HG02840 (cell line): Measurements from ENCODE around the gene RGL3.
"Not testable (repeated sequence)": the region's sequence is repeated elsewhere in the genome, so short reads cannot be mapped to it uniquely, and the experiment has no call there.

Experiments used
- ATAC-seq: cut with Tn5 transposase; IDR thresholded peaks from one replicate; pipeline ENCODE4 v1.9.1; 2021; ENCODE audit warnings: mild to moderate bottlenecking, moderate library complexity, moderate number of reproducible peaks; ENCODE audit not compliant: unreplicated experiment, low FRiP score

RGL3 gene

DNA sequence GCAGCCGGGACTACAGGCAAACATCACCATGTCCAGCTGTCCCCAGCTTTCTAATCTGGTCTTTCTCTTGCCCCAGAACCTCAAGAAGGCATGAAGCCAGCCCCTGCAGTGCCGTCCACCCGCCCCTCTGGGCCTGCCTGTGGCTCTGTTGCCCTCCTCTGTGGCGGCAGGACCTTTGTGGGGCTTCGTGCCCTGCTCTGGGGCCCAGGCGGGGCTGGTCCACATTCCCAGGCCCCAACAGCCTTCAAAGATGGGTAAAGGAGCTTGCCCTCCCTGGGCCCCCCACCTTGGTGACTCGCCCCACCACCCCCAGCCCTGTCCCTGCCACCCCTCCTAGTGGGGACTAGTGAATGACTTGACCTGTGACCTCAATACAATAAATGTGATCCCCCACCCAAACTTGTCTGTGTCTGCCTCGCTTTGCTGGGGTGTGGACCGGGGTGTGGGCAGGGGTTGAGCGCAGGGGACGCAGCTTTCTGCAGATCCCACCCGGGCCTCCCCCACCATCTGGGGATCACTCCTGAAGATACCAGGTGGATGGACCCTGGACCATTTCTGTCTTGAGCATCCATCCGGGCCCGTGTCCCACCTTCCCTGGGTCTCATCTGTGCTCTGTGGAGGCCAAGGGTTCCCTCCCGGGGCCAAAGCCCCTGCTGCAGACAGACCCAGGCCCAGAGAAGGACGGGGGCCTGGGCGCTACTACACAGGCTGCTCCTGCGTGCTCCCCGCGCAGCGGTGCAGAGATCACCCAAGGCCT is 31.6 kb upstream of the RGL3 start:
- no peak for ATAC-seq

DNA sequence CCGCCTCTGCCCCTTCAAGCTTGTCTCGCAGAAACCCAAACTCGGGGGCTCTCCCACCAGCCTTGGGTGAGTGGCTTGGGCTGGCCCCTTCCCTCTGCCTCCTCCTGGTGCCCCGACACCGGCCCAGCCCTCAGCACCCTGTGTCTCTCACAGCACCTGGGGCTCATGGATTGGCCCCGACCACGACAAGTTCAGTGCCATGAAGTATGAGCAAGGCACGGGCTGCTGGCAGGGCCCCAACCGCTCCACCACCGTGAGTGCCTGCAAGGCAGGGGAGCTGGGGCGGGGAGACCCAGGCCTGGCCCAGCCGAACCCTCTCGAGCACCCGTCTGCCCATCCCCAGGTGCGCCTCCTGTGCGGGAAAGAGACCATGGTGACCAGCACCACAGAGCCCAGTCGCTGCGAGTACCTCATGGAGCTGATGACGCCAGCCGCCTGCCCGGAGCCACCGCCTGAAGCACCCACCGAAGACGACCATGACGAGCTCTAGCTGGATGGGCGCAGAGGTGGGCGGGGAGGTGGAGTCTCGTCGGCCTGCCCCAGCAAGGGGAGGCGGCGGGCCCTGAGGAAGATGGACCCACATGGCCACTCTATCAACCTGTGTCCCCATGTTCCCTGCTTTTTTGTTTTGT is 29.9 kb upstream of the RGL3 start:
- ATAC-seq, result no peak

DNA sequence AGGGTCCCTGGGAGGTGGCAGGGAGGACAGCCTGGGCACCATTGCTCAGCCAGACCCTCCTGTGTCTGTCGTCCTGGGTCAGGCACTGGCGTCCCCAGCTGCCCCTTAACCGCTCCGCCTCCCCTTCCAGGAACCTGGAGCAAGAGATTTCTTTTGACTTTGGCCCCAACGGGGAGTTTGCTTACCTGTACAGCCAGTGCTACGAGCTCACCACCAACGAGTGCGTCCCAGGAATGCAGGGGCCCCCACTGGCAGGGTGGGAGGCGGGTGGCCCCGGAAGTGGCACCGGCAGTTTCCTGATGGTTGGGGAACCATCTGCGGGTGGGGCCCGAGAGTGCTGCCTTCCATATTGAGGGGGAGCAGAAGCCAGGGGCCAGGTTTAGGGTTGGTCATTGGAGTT is 29.3 kb upstream of the RGL3 start:
- no peak for ATAC-seq

DNA sequence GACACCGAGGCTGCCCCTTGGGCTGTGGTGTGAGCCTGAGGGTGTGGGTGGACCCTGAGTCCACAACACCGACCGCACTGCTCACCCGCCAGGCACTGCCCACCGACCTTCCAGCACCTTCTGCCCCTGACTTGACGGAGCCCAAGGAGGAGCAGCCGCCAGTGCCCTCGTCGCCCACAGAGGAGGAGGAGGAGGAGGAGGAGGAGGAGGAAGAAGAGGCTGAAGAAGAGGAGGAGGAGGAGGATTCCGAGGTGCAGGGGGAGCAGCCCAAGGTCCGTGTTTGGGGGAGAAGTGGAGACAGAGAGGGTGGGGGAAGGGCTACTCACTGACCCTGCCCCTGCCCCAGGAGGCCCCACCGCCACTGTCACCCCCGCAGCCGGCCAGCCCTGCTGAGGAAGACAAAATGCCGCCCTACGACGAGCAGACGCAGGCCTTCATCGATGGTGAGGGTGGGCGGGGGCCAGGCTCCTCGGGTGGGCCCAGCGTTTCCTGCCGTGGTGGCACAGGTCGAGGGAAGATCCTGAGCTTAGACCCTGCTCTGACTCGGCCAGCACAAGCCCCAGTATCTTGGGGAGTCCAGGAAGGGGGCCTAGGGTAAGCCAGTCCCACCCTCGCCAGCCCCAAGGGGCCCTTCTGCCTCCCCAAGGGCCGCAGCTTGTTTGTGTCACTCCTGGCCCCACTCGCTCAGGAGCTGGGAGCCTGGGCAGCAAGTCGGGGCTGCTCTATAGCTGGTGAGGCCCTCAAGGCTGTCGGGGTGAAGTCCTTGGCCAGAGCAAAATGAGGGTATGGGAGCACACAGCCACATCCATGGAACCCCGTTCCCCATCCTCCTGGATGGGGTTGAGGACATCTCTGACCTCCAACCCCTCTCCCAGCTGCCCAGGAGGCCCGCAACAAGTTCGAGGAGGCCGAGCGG is 28.5 kb upstream of the RGL3 start:
- no peak for ATAC-seq

DNA sequence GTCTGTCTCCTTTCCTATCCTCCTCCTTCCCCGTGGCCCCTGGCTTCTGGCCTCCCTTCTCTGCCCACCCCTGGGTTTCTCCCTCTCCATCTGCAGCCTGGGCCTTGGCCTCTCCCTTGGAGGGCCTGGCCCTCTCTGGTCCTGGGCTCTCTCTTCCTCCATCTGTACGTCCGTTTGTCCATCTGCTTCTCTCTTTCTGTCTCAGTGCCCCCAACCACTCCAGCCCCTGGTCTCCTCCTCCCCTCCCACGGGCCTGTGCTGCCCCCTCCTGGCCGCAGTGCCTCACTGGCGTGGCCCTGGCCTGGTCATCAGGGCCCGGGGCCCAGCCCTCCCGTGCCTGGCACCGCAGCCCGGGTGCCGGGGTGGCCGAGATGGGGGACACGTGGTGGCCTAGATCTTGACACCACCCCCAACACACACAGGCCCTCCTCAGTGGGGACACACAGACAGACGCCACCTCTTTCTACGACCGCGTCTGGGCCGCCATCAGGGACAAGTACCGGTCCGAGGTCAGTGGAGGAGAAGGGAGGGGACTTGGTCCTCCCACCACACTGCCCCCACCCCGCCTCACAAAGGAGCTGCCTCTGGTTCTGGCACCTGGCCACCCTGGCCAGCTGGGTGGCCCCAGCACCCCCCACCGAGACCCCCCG is 27.7 kb upstream of the RGL3 start:
- no peak for ATAC-seq

DNA sequence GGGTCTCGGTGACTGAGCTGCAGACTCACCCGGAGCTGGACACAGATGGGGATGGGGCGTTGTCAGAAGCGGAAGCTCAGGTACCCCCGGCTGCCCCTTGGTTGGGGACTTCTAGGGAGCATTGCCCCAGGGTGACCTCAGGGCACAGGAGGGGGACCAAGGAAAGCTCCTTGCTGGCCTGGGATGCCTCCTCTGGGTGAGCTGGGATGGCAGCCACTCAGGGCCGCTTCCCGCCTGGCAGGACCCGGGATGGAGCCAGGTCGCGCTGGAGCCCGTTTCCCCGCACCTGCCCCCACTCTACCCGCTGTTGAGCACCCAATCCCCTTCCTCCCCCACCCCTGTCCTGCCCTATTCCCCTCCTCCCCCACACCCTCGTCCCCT is 27.1 kb upstream of the RGL3 start:
- no peak for ATAC-seq

DNA sequence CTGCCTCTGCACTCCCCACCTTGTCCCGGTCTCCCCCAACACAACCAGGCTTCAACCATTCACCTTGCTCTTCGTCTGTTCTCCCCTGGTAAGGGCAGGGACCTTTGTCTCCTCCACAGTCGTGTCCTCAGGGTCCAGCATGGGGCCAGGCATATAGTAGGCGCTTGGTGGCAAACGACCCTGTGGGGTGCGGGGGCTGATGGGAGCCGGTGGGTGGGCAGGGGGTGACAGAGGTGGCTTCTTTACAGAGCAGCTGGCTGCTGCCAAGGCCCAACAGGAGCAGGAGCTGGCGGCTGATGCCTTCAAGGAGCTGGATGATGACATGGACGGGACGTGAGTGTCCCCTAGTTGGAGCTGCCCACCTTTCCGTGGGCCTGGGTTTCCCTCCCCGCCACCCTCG is 26.0 kb upstream of the RGL3 start:
- no peak for ATAC-seq

DNA sequence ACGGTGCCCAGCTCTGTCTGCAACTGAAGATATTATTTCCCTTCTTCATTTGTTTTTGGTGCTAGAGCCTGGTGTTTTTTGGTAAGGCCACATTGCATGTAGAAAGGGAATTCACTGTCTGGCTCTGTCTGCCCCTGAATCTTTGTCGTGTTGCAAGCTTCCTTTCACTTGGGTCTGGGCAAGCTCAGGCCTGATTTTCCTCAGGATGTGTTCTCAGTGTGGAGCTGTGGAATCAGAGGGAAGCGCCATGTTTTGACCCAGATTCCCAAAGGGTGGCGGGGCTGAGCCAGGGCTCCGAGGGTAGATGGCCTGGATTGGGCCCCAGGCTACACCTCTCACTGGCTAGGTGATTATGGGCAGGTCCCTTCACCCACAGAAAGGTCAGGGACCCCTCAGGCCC is 24.9 kb upstream of the RGL3 start:
- ATAC-seq, result no peak

DNA sequence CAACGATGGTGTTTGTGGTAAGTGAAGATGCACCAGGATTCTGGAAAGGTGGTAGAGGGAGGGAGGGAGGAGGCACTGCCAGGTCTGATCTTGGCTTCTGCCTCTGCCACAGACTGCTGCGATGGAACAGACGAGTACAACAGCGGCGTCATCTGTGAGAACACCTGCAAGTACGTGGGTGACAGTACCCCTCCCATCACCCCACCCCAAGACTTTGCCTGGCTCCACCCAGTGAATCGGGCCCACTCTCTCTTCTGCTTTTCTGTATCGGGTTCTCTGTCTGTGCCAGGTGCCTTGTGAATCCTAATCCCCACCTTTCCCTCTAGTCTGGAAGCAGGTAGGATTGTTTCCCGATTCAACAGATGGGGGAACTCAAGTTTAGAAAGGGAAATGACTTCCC is 18.8 kb upstream of the RGL3 start:
- no peak for ATAC-seq

DNA sequence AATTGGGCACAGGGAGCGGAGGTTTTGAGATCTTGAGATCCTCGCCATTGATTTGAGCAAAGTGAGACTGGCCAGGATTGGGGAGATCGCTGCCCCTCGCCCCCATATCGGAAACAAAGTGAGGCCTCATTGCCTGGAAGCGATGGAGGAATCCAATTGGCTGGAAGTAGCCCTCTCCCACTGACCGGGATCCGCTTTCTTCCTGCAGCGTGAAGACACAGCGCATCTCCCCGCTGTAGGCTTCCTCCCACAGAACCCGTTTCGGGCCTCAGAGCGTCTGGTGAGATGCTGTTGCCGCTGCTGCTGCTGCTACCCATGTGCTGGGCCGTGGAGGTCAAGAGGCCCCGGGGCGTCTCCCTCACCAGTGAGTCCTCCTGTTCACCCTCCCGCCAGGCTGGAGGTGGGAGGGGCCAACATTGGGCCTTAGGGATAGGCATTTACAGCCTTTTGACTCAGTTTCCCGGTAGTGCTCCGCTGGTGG is 16.8 kb upstream of the RGL3 start:
- no peak for ATAC-seq

DNA sequence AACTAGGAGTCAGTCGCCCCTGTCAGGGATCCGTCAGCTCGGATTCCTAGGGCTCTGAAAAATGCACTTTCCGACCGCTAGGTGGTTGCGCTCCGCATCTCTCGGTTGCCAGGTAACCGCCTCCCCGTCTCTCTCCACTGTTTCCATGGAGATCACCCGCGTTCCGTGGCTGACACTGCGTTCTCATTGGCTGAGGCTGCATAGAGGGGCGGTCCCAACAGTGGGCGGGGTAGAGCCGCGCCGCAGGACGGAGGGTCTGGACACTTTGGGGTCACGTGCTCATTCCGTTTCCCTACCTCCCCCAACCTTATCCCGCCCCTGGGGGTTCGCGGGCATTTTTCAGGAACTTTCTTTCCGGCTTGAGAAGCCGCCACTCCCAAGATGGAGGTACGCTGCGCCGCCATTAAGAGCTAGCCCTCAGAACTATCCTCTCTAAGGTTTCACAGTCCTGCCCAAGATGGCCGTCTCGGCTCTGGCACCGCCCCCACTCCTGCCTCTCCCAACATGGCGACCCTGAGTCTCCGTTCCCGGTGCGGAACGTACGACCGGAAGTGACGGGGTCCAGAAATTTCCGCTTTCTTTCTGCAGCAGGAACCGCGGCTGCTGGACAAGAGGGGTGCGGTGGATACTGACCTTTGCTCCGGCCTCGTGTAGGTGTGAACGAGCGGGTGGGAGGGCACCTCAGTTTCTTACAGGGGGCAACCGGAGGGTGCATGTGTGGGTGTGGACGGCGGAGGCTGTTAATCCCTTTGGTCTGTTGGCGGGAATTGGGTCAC is 16.1 kb upstream of the RGL3 start, which contains the start of the genes ODAD3 and PRKCSH:
Gene ODAD3 (minus strand): TSS at position 65 of the 776 bp plus-strand sequence. CDS start 105 bp downstream, outside the sequence.
Gene PRKCSH (plus strand): TSS at position 579 of the 776 bp plus-strand sequence. CDS start 483 bp downstream, outside the sequence.
- peak; percentile 89 for ATAC-seq

DNA sequence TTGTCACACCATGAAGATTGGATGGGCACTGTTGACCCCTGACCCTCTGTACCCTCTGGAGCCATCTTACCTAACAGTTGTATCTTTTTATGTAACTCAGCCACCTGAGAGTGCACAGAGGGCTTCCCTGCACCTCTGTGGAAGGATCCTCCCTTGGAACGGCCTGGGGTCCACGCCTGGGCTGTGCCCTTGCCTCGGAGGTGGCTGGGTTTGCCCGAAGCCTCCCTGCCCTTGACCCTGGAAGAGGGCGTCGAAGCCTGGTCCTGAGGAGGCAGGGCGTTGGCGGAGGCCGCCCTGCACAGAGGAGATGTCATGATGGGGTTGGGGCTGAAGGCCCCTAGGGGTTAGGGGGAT is 15.6 kb upstream of the RGL3 start:
- peak; percentile 5 for ATAC-seq

DNA sequence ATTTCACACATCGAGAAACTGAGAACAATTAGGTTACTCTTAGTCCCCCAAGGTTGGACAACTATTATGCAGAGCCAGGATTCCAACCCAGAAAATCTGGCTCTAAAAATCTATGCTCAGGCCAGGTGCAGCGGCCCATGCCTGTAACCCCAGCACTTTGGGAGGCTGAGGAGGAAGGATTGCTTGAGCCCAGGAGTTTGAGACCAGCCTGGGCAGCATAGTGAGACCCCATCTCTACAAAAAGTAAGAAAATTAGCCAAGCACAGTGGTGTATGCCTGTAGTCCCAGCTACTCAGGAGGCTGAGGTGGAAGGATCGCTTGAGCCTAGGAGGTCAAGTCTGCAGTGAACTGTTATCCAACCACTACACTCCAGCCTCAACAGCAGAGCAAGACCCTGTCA is 14.4 kb upstream of the RGL3 start:
- ATAC-seq, result not testable (repeated sequence)

DNA sequence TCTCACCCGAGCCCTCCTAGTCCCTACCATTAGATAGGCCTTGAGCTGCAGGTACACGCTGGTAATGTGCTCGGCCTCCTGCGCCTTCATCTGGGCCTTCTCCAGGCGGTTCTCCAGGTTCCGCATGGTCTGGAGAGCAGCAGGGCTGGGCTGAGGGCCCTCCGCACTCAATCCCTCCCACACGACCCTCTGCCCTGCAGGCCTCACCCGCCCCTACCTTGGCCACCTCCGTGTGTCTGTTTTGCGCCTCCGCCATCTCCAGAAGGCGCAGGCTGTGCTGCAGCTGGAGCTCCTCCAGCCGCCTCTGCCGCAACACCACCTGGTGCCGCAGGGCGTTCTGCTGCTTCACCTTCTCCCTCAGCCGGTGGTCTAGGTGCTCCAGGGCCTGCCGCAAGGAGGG is 7.5 kb upstream of the RGL3 start:
- no peak for ATAC-seq

DNA sequence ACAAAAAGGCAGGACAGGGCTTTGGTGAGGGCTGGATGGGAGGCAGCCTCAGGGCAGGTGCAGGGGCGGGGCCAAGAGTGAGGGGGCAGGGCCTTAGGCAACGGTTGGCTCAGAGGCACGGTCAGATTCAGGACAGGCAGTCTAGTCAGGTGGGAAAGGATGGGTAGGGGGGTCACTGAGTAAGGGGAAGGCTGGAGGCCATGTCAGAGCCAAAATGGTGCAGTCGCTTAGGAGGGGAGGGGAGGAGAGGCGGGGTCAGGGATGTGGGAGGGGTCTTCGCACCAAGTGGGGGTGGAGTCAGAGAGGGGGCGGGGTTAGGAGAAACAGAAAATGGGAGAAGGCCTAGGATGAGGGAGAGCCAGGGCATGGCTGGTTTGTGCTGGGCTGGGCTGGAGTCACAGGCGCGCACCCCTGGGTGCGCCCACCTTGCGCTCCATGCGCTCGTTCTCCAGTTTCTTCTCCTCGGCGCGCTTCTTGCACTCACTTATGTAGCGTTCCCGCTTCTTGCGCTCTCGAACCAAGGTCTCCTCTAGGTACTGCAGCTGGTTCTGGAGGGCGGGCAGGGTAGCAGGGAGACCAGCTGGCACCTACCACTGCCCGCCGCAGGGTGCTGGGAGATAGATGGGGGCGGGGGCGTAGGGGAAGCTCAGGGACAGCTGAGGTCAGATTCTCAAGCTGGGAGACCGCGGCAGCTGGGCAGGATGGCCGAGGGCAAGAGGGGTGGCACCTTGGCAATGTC is 6.8 kb upstream of the RGL3 start:
- no peak for ATAC-seq

DNA sequence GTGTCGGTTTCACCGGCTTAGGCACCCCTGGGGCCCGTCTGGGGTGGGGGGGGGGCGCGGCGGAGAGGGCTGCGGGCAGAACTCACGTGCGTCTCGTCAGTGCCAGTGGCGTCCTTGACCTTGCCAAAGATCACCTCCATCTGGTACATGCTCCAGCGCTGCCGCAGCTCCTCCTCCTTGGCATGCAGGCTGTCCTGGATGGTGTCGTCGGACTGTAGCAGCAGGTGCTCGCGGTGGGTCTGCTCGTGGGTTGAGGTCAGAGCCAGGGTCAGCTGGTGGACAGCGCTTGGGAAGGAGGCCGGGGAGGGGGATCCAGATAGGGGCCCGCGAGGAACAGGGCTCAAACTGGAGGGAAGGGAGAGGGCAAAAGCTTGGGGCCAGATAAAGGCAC is 4.7 kb upstream of the RGL3 start:
- ATAC-seq, result no peak

DNA sequence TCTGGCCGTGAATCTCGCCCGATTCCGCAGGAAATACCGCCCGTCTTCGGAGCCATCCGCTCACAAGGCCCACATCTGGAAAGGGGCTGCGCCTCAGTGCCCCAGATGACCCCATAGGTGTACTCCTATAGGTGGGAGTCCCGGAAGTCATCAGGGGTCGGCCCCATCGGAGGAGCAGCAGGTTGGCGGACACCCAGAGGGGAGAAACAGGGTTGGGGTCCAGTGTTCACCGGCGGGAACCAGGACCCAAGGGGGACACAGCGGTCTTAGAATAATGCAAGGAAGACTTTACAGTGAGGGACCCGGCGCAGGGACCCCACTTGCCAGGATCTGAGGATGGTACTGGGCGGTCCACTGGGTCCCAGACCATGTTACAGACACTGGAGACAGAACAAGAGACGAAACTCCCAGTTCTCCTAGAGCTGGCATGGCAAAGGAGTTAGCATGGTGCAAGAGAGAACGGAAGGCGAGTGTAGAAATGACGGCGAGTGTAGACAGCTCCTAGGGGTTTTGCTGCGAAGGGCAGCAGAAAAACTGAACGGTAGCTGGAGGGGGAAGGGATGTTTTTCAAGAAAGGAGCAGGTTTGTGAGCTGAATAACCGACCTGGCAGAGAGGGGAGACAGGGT is 4.2 kb upstream of the RGL3 start:
- no peak for ATAC-seq

DNA sequence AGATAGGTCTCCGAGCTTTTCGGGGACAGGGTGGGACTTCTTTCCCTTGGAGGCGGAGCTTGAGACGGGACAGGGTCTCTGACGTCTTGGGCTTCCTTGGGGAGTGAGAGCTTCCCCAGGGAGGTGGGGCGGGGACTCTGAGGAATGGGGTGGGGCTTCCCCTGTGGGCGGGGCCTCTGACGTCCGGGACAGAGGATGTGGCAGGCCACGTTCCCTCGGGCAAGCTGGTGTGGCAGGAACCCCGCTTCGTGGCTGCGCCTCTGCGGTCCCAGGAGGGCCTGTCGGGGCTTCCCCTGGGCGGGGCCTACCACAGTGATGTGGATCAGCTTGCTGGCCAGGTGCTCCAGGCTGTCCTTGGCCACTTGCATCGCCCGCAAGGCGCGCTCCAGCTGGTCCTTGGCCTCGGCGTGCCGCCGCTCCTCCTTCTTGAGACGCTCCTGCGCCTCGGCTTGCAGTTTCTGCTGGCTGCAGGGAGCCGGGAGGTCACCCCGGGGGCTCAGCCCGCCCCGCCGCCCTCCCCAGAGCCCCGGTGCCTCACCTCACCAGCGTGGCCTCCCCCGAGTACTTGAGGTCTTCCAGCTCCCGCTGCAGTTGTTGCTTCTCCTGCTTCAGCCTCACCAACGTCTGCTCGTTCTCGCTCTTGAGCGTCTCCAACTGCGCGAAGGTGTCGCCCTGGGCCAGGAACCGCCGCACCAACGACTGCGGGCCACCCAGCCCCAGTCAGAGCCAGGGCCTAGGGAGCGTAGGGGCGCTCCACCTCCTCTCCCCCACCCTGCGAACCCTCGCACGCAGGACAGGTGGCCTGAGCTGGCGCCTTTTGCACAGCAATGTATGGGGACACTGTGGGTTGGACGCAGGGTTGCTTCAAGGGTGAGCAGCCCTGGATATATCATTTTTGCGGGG is 3.3 kb upstream of the RGL3 start:
- no peak for ATAC-seq
